Tibial nerve (tissue), 4 donors: ENCODE measurements around the gene NTM.

Source experiments
- EP300 ChIP-seq, 2 donors: sonication (generic); formaldehyde crosslinking; IDR thresholded peaks; one replicate each; pipeline ENCODE4 v1.6.1; 2017; ENCODE audit warnings: antibody characterized with exemption in 2 of 2, mild to moderate bottlenecking in 1 of 2
- POLR2A ChIP-seq, 2 donors: fragments of 450-650 bp; IDR thresholded peaks; one replicate each; pipeline ENCODE4 v1.6.1; 2017; ENCODE audit warnings: antibody characterized with exemption in 2 of 2, mild to moderate bottlenecking in 2 of 2, moderate library complexity in 2 of 2
- TF ChIP-seq, protein P1 (sequence below), 5 experiments: fragments of 200-600 bp in 3 of 5; fragments of 450-650 bp in 2 of 5; sonication (generic) in 3 of 5; IDR thresholded peaks; one replicate each; pipeline ENCODE4 v1.5.1; 2016 to 2019; ENCODE audit warnings: antibody characterized with exemption in 5 of 5, mild to moderate bottlenecking in 3 of 5, moderate library complexity in 2 of 5

- TF ChIP-seq, protein P1, sequence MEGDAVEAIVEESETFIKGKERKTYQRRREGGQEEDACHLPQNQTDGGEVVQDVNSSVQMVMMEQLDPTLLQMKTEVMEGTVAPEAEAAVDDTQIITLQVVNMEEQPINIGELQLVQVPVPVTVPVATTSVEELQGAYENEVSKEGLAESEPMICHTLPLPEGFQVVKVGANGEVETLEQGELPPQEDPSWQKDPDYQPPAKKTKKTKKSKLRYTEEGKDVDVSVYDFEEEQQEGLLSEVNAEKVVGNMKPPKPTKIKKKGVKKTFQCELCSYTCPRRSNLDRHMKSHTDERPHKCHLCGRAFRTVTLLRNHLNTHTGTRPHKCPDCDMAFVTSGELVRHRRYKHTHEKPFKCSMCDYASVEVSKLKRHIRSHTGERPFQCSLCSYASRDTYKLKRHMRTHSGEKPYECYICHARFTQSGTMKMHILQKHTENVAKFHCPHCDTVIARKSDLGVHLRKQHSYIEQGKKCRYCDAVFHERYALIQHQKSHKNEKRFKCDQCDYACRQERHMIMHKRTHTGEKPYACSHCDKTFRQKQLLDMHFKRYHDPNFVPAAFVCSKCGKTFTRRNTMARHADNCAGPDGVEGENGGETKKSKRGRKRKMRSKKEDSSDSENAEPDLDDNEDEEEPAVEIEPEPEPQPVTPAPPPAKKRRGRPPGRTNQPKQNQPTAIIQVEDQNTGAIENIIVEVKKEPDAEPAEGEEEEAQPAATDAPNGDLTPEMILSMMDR (IDR thresholded peaks at IDR 0.05) = peak; percentile 38 to 87 (median 74)
- TF ChIP-seq POLR2A (IDR thresholded peaks at IDR 0.05) (no peak), EP300 (IDR thresholded peaks at IDR 0.05) (peak in 1 of 2 donors; percentile 59)
These were observed 756.8 kb downstream of the NTM start for GRCh38 chr11:132126973-132127899.
